H9 (cell line): ENCODE measurements around the gene PLA2G15. TPM values are rescaled to one million over a fixed set of nuclear protein-coding genes. Genes with fewer than 3 reads are reported as not detected.

Experiments
- DNase-seq: peaks from one replicate; pipeline ENCODE4 v3.0.0-alpha.2; 2017
- H2AFZ ChIP-seq: one replicate; pipeline ENCODE4 v1.6.1; 2013; ENCODE audit warnings: mild to moderate bottlenecking, low read length, control low read depth, moderate library complexity
- H2AK5ac ChIP-seq: 2 replicates; pipeline ENCODE4 v1.6.1; 2013; ENCODE audit warnings: low read length, control low read depth, mixed read lengths; ENCODE audit not compliant: insufficient read length
- H2BK120ac ChIP-seq: one replicate; pipeline ENCODE4 v1.6.1; 2013; ENCODE audit warnings: low read depth, mild to moderate bottlenecking, low read length, control low read depth, inconsistent platforms; ENCODE audit not compliant: poor library complexity, severe bottlenecking
- H2BK12ac ChIP-seq: 2 replicates; pipeline ENCODE4 v1.6.1; 2013; ENCODE audit warnings: low read length, control low read depth, mixed read lengths, low read depth; ENCODE audit not compliant: insufficient read length
- H2BK15ac ChIP-seq: 2 replicates; pipeline ENCODE4 v1.6.1; 2013; ENCODE audit warnings: low read depth, low read length, control low read depth
- H2BK20ac ChIP-seq: one replicate; pipeline ENCODE4 v1.6.1; 2013; ENCODE audit warnings: low read depth, mild to moderate bottlenecking, low read length, control low read depth, inconsistent platforms; ENCODE audit not compliant: poor library complexity, severe bottlenecking
- H2BK5ac ChIP-seq: 2 replicates; pipeline ENCODE4 v1.6.1; 2013; ENCODE audit warnings: low read length, control low read depth, mixed read lengths; ENCODE audit not compliant: insufficient read length
- H3K14ac ChIP-seq: 2 replicates; pipeline ENCODE4 v1.6.1; 2013; ENCODE audit warnings: low read length, control low read depth; ENCODE audit not compliant: insufficient read depth
- H3K18ac ChIP-seq: 2 replicates; pipeline ENCODE4 v1.6.1; 2013; ENCODE audit warnings: low read depth, mild to moderate bottlenecking, mixed read lengths, low read length, control low read depth; ENCODE audit not compliant: insufficient read length
- H3K23ac ChIP-seq: 2 replicates; pipeline ENCODE4 v1.6.1; 2013; ENCODE audit warnings: low read length, control low read depth, mixed read lengths, low read depth; ENCODE audit not compliant: insufficient read length
- H3K23me2 ChIP-seq: 2 replicates; pipeline ENCODE4 v1.6.1; 2013; ENCODE audit warnings: low read depth, mild to moderate bottlenecking, mixed read lengths, low read length, control low read depth; ENCODE audit not compliant: insufficient read length, poor library complexity, severe bottlenecking
- H3K27ac ChIP-seq: 2 replicates; pipeline ENCODE4 v1.5.1; 2013; ENCODE audit warnings: low read length, control low read depth, mixed read lengths, low read depth; ENCODE audit not compliant: insufficient read length
- H3K27me3 ChIP-seq: 2 replicates; pipeline ENCODE4 v1.6.1; 2013; ENCODE audit warnings: low read length, control low read depth, inconsistent platforms; ENCODE audit not compliant: insufficient read depth
- H3K4ac ChIP-seq: 2 replicates; pipeline ENCODE4 v1.6.1; 2013; ENCODE audit warnings: low read depth, mild to moderate bottlenecking, control low read depth, inconsistent platforms, low read length, moderate library complexity
- H3K4me1 ChIP-seq: 2 replicates; pipeline ENCODE4 v1.6.1; 2013; ENCODE audit warnings: low read length, control low read depth, inconsistent platforms; ENCODE audit not compliant: insufficient read depth
- H3K4me2 ChIP-seq: 2 replicates; pipeline ENCODE4 v1.6.1; 2013; ENCODE audit warnings: low read length, control low read depth, mixed read lengths; ENCODE audit not compliant: insufficient read length, insufficient read depth
- H3K56ac ChIP-seq: 2 replicates; pipeline ENCODE4 v1.6.1; 2013; ENCODE audit warnings: low read depth, mild to moderate bottlenecking, mixed read lengths, low read length, control low read depth; ENCODE audit not compliant: insufficient read length
- H3K79me1 ChIP-seq: 2 replicates; pipeline ENCODE4 v1.6.1; 2013; ENCODE audit warnings: low read depth, mild to moderate bottlenecking, moderate library complexity, low read length, control low read depth, inconsistent platforms; ENCODE audit not compliant: insufficient read depth, poor library complexity, severe bottlenecking
- H3K79me2 ChIP-seq: 2 replicates; pipeline ENCODE4 v1.6.1; 2013; ENCODE audit warnings: low read length, control low read depth, inconsistent platforms; ENCODE audit not compliant: insufficient read depth
- H3K9ac ChIP-seq: 2 replicates; pipeline ENCODE4 v1.6.1; 2013; ENCODE audit warnings: low read length, control low read depth, mixed read lengths; ENCODE audit not compliant: insufficient read length; ENCODE audit errors: extremely low read depth
- H3K9me3 ChIP-seq: one replicate; pipeline ENCODE4 v1.6.1; 2013; ENCODE audit warnings: low read depth, low read length, inconsistent platforms; ENCODE audit not compliant: control insufficient read depth
- H3T11ph ChIP-seq: one replicate; pipeline ENCODE4 v1.6.1; 2013; ENCODE audit warnings: mild to moderate bottlenecking, low read length, control low read depth, inconsistent platforms
- H4K20me1 ChIP-seq: one replicate; pipeline ENCODE4 v1.6.1; 2013; ENCODE audit not compliant: control insufficient read depth, insufficient read length, insufficient read depth
- H4K5ac ChIP-seq: 2 replicates; pipeline ENCODE4 v1.6.1; 2013; ENCODE audit warnings: low read depth, mild to moderate bottlenecking, mixed read lengths, low read length, control low read depth; ENCODE audit not compliant: insufficient read length
- H4K8ac ChIP-seq: replicated peaks from 2 replicates; pipeline ENCODE4 v1.6.1; 2013; ENCODE audit warnings: low read length, control low read depth, mixed read lengths, low read depth; ENCODE audit not compliant: insufficient read length
- H4K91ac ChIP-seq: 2 replicates; pipeline ENCODE4 v1.6.1; 2013; ENCODE audit warnings: low read depth, mild to moderate bottlenecking, moderate library complexity, mixed read lengths, low read length, control low read depth; ENCODE audit not compliant: insufficient read length
- H3K27ac Mint-ChIP-seq, 3 experiments: 2 replicates in 2 of 3; 3 replicates in 1 of 3; pipeline ENCODE4 v1.8.0; 2020 to 2021; ENCODE audit warnings: mixed read lengths in 3 of 3, mild to moderate bottlenecking in 1 of 3, moderate library complexity in 1 of 3
- H3K27me3 Mint-ChIP-seq: 2 replicates; pipeline ENCODE4 v1.8.0; 2021; ENCODE audit warnings: low read depth, mild to moderate bottlenecking, moderate library complexity, mixed read lengths
- H3K36me3 Mint-ChIP-seq, 3 experiments: 2 replicates in 2 of 3; 3 replicates in 1 of 3; pipeline ENCODE4 v1.8.0; 2020 to 2021; ENCODE audit warnings: low read depth in 3 of 3, mixed read lengths in 3 of 3; ENCODE audit not compliant: insufficient read depth in 1 of 3
- H3K4me1 Mint-ChIP-seq, 2 experiments: 2 replicates each; pipeline ENCODE4 v1.8.0; 2020; ENCODE audit warnings: mixed read lengths in 2 of 2
- H3K4me3 Mint-ChIP-seq, 2 experiments: 2 replicates in 1 of 2; 3 replicates in 1 of 2; pipeline ENCODE4 v1.8.0; 2020 to 2021; ENCODE audit warnings: mild to moderate bottlenecking in 2 of 2, mixed read lengths in 2 of 2, moderate library complexity in 1 of 2
- H3K9me3 Mint-ChIP-seq, 2 experiments: 2 replicates in 1 of 2; 3 replicates in 1 of 2; pipeline ENCODE4 v1.8.0; 2020; ENCODE audit warnings: mild to moderate bottlenecking in 2 of 2, mixed read lengths in 2 of 2, moderate library complexity in 1 of 2
- CTCF ChIP-seq: fragments of 200-600 bp; sonication (generic); conservative IDR thresholded peaks from 3 replicates; pipeline ENCODE4 v1.8.0; 2021; ENCODE audit warnings: antibody characterized with exemption, mild to moderate bottlenecking
- WGBS: extraction: QIAGEN DNeasy Blood & Tissue Kit; methylation state at CpG from one replicate; pipeline ENCODE4 v1.1.7; 2013; ENCODE audit warnings: missing lambda C conversion rate, low lambda C conversion rate, mixed read lengths; ENCODE audit not compliant: insufficient read length; ENCODE audit errors: extremely low coverage; 5-methylcytosine and 5-hydroxymethylcytosine counted together
- total RNA-seq: library from RNA; stranded (reverse); gene quantifications from 2 replicates; pipeline ENCODE4 v1.2.1, GENCODE V29; 2021

PLA2G15 gene
- total RNA-seq, 1 experiment from 2014 or later: 11.0 TPM

- no peak overlapping the region for H3K56ac ChIP-seq
- no peak overlapping the region for H4K8ac ChIP-seq
- H2AK5ac ChIP-seq: no peak overlapping the region
- TF ChIP-seq CTCF: no peak
- no peak overlapping the region for H3K4ac ChIP-seq
- H3K79me1 ChIP-seq: no peaks in the 10 kb centered on the region
- DNase-seq: no peak
- H3T11ph ChIP-seq: no peak overlapping the region
- no peaks in the 10 kb centered on the region for H3K27me3 ChIP-seq
- no CpG with 5 or more reads among the region's 4 CpGs for WGBS
- H2BK15ac ChIP-seq: no peak overlapping the region
- H3K27me3 Mint-ChIP-seq: no peaks in the 10 kb centered on the region; the same call in 1 of the 2 replicates
- no peak overlapping the region for H3K23ac ChIP-seq
- no peaks in the 10 kb centered on the region for H3K23me2 ChIP-seq
- no peak overlapping the region for H2BK20ac ChIP-seq
- H4K91ac ChIP-seq: no peak overlapping the region
- H3K9me3 ChIP-seq: peaks cover 5% of the 10 kb centered on the region
- H2BK120ac ChIP-seq: no peak overlapping the region
- H2BK5ac ChIP-seq: no peak overlapping the region
- no peak overlapping the region for H3K14ac ChIP-seq
- peaks cover 4 to 8% of the 10 kb centered on the region in 2 experiments; a peak in 3 of 4 replicates for H3K4me1 Mint-ChIP-seq
- no peak overlapping the region for H2AFZ ChIP-seq
- H3K9ac ChIP-seq: no peak overlapping the region
- peaks cover 21 to 52% (median 21%) of the 10 kb centered on the region in 3 experiments; a peak in 6 of 7 replicates for H3K36me3 Mint-ChIP-seq
- no peak overlapping the region for H2BK12ac ChIP-seq
- no peak overlapping the region for H3K18ac ChIP-seq
- H3K4me2 ChIP-seq: no peak overlapping the region
- no peak overlapping the region for H3K27ac ChIP-seq
- 0 out of 2 replicates have a peak, but pooled peaks cover 2% of the 10 kb centered on the region for H3K79me2 ChIP-seq
- no peak overlapping the region for H3K27ac Mint-ChIP-seq
- H3K9me3 Mint-ChIP-seq: no peaks in the 10 kb centered on the region
- H4K20me1 ChIP-seq: peaks cover 2% of the 10 kb centered on the region
- H4K5ac ChIP-seq: no peak overlapping the region
- no peaks in the 10 kb centered on the region for H3K4me1 ChIP-seq
- H3K4me3 Mint-ChIP-seq: no peak overlapping the region
Observed at GRCh38 chr16:68291227-68291626, 46.1 kb downstream of the PLA2G15 start.
